Neural cell (in vitro differentiated cells): ENCODE measurements around the gene TTC9B.

Experiments used
- CTCF ChIP-seq: fragments of 450-650 bp; IDR thresholded peaks from 2 replicates; pipeline ENCODE4 v1.5.1; 2014; ENCODE audit warnings: antibody characterized with exemption, mild to moderate bottlenecking, moderate library complexity; ENCODE audit not compliant: poor library complexity, severe bottlenecking
- EP300 ChIP-seq: fragments of 450-650 bp; conservative IDR thresholded peaks from 2 replicates; pipeline ENCODE4 v1.6.1; 2014; ENCODE audit warnings: antibody characterized with exemption, mild to moderate bottlenecking, moderate library complexity; ENCODE audit not compliant: poor library complexity, severe bottlenecking

GRCh38 chr19:40239415-40240226 is 21.4 kb upstream of the TTC9B start:
- TF ChIP-seq EP300: no peak
- TF ChIP-seq CTCF: no peak
